GM23248 (cell line): ENCODE data around the gene APOL1.

ENCODE experiments used
- EZH2 ChIP-seq: fragments of 200-600 bp; sonication (generic); IDR thresholded peaks from 2 replicates; pipeline ENCODE4 v1.6.1; 2018; ENCODE audit warnings: antibody characterized with exemption, mild to moderate bottlenecking; ENCODE audit not compliant: insufficient read depth, poor library complexity, severe bottlenecking
- EZH2phosphoT487 ChIP-seq: fragments of 200-600 bp; sonication (generic); IDR thresholded peaks from 2 replicates; pipeline ENCODE4 v1.6.1; 2018; ENCODE audit warnings: antibody characterized with exemption, moderate library complexity, mild to moderate bottlenecking, low read depth; ENCODE audit not compliant: insufficient read depth

DNA sequence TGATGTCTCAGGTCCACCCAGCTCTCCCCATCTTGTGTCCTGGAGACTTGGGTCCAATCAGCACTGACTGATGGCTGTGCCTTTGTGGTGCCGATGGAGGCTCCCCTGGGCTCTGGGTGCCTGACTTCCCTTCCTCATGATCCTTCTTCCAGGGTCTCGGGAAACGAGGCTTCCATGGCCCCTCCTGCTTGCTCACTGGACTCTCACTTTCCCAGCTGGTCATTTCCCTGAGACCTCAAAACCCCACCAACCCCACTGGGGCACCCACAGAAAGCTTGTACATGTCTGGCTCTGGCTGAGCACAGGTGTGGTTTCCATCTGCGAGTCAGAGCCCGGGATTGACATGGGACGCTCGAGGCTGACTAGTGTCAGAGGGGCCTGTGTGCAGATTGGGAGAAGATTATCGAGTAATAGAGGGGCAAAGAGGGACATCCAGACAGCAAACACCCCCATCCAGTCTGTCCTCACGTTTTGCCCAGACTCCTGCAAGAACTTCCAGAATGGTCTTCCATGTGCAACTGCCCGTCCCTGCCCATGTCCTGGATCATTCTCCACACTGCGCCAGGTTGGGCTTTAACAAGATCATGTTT lies 15.1 kb downstream of the APOL1 start:
- no peak for TF ChIP-seq EZH2
- TF ChIP-seq EZH2phosphoT487 = no peak
